Measurements from ENCODE around the gene TRAK1. TPM values are rescaled to one million over a fixed set of nuclear protein-coding genes. Genes with fewer than 3 reads are reported as not detected.

TRAK1 gene
- total RNA-seq, 1 donor from 2014 or later, result 58.4 TPM

DNA sequence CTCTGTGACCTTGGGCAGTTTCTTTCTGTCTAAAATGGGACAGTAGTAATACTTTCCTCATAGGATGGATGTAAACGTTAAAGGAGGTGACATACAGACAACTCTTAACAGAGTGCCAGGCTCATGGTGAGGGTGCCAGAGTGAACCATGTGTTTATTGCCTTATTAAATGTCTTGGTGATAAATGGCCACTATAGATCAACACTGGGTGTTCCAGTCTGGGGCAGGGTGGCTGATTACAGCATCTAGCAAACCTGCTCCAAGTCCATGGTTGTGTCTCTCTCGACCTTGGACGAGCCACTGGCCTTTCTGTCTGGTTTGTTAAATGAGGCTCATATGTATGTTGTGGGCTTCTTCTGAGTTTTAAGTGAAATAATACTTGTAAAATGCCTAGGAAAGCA is 75.1 kb downstream of the TRAK1 start:
- TF ChIP-seq, protein P1, sequence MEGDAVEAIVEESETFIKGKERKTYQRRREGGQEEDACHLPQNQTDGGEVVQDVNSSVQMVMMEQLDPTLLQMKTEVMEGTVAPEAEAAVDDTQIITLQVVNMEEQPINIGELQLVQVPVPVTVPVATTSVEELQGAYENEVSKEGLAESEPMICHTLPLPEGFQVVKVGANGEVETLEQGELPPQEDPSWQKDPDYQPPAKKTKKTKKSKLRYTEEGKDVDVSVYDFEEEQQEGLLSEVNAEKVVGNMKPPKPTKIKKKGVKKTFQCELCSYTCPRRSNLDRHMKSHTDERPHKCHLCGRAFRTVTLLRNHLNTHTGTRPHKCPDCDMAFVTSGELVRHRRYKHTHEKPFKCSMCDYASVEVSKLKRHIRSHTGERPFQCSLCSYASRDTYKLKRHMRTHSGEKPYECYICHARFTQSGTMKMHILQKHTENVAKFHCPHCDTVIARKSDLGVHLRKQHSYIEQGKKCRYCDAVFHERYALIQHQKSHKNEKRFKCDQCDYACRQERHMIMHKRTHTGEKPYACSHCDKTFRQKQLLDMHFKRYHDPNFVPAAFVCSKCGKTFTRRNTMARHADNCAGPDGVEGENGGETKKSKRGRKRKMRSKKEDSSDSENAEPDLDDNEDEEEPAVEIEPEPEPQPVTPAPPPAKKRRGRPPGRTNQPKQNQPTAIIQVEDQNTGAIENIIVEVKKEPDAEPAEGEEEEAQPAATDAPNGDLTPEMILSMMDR (IDR thresholded peaks at IDR 0.05), result no peak
- Mint-ChIP-seq H3K4me3 (no peak overlapping the region), H3K27ac (no peak overlapping the region), H3K4me1 (peaks cover 90% of the 10 kb centered on the region), H3K9me3 (no peaks in the 10 kb centered on the region), H3K27me3 (no peaks in the 10 kb centered on the region), H3K36me3 (ENCODE audit: low read depth) (peaks cover 7% of the 10 kb centered on the region)
- CTCF ChIA-PET, result interaction anchor here (2.0 kb wide), 1 partner anchor 25 kb away, joined by 6 read pairs; no protein-coding TSS in a partner anchor
- DNase-seq (no peak), ATAC-seq (ENCODE audit: low read depth) (no peak)
- intact Hi-C loops (cut with micrococcal nuclease), result no loop called here
- POLR2A ChIA-PET, result no interaction called here

DNA sequence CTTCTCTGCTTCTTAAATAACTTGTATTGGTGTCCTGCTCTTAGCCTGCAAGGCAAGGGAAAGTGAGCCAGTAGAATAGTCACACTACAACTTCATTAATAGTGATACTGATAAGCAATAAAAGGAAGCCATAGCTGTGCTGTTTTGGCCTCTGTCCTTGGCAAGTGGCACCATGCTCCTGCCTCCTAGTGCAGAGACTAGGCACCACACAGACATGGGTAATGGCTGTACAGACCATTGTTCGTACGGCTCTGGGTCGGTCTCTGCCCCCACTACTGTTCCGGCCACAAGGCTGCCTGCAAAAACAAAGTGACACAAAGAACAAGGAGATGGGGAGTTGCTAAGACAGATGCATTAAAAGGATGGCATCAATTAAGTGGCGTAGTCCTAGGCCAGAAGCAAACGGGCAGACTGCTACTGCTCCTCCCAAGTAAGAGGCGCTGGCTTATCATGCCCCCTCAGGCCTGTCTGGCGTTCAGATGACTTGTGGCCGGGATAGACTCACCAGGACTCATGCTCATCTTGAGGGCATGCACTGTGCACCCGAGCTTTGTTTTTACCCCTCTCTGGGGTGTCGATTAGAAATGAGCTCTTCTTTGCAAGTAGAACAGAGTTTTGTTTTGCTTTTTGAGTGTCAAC is 75.6 kb downstream of the TRAK1 start:
- POLR2A ChIA-PET, result no interaction called here
- ATAC-seq (ENCODE audit: low read depth) (no peak), DNase-seq (no peak)
- H3K27me3 Mint-ChIP-seq, result no peaks in the 10 kb centered on the region
- no peaks in the 10 kb centered on the region for H3K9me3 Mint-ChIP-seq
- CTCF ChIA-PET, result interaction anchor here (2.0 kb wide), 1 partner anchor 25 kb away, joined by 6 read pairs; no protein-coding TSS in a partner anchor
- TF ChIP-seq, protein P1 (IDR thresholded peaks at IDR 0.05), result no peak
- H3K4me1 Mint-ChIP-seq, result peaks cover 90% of the 10 kb centered on the region
- H3K36me3 Mint-ChIP-seq (ENCODE audit: low read depth), result peaks cover 7% of the 10 kb centered on the region
- intact Hi-C loops (cut with micrococcal nuclease), result no loop called here
- H3K27ac Mint-ChIP-seq, result peak overlapping the region; percentile 13
- H3K4me3 Mint-ChIP-seq, result no peak overlapping the region

DNA sequence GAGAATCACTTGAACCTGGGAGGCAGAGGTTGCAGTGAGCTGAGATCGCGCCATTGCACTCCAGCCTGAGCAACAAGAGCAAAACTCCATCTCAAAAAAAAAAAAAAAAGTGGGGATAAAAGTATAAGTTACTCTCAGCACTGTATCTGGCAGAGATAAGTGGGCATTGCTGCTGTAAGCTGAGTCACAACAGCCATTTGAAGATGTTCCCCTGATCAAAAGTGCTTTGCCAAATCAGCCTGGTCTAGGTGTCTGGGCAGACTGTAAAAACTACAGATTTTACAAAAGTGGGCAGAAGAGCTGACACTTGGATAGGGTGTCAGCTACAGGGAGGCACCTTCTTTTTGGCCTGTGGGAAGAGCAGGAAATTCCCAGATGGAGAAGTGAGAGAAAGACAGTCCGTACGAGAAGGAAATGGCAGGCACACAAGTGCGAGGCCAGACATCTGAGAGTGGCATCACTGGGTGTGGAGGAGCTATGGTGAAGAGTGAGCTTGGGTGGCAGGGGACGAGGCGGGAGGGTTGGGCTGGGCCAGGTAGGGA is 78.5 kb downstream of the TRAK1 start:
- peaks cover 9% of the 10 kb centered on the region for H3K36me3 Mint-ChIP-seq (ENCODE audit: low read depth)

DNA sequence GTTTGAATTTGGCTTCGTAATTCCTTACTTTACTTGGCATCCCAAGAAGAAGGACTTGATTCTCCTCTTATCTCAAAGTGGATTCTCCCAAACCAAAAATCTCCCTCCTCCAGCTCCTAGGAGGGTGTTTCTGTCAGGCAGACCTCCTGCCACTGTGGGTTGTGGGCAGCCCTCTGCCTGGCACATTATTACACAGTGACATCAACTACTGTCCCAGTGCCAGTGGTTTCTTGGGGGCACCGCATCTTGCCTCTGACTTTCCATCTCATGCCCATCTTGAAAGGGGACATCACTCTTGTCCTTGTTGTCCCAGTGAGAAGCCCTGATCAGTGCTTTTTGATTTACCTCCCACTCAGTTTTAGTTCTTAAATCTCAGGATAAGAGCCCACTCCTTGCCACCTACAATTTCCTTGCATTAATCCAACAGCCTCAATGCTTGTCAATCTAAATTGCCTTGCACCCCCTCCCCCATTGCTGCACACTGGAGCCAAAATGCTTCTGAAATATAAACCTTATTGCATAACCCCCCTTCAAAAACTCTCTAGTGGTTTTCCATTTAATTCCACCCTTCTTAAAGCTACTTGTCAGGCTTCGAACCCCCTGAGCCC is 81.0 kb downstream of the TRAK1 start:
- peak overlapping the region; percentile 70 for H3K27ac Mint-ChIP-seq
- intact Hi-C loops (cut with micrococcal nuclease), result loop anchor here (2.0 kb wide), 1 partner anchor 19 kb away; no protein-coding TSS in a partner anchor
- ATAC-seq (ENCODE audit: low read depth) (no peak), DNase-seq (no peak)
- H3K4me3 Mint-ChIP-seq, result no peak overlapping the region
- ChIA-PET CTCF (interaction anchor here (3.8 kb wide), 1 partner anchor 18 kb away, joined by 26 read pairs; no protein-coding TSS in a partner anchor), POLR2A (no interaction called here)
- TF ChIP-seq, protein P1 (IDR thresholded peaks at IDR 0.05), result no peak
- H3K27me3 Mint-ChIP-seq, result no peaks in the 10 kb centered on the region
- H3K4me1 Mint-ChIP-seq, result peaks cover 85% of the 10 kb centered on the region
- no peaks in the 10 kb centered on the region for H3K9me3 Mint-ChIP-seq
- H3K36me3 Mint-ChIP-seq (ENCODE audit: low read depth), result peaks cover 11% of the 10 kb centered on the region

More for the DNA sequence above, 78.5 kb downstream of the TRAK1 start:
- H3K27me3 Mint-ChIP-seq, result no peaks in the 10 kb centered on the region
- no peaks in the 10 kb centered on the region for H3K9me3 Mint-ChIP-seq
- CTCF ChIA-PET, result interaction anchor here (0.9 to 3.8 kb wide), 3 partner anchors 21 to 51 kb away, joined by 3 to 26 read pairs (median 3); no protein-coding TSS in a partner anchor
- DNase-seq, result no peak
- intact Hi-C loops (cut with micrococcal nuclease), result loop anchor here (1.0 kb wide), 1 partner anchor 12 kb away; no protein-coding TSS in a partner anchor
- H3K27ac Mint-ChIP-seq, result peak overlapping the region; percentile 86
- POLR2A ChIA-PET, result interaction anchor here (0.6 to 1.1 kb wide), 3 partner anchors 43 to 208 kb away, joined by 3 to 5 read pairs (median 3); partner anchors contain the start of gene ULK4
- peak overlapping the region; percentile 13 for H3K4me3 Mint-ChIP-seq
- TF ChIP-seq, protein P1 (IDR thresholded peaks at IDR 0.05), result no peak
- no peak for ATAC-seq (ENCODE audit: low read depth)
- peaks cover 90% of the 10 kb centered on the region for H3K4me1 Mint-ChIP-seq

DNA sequence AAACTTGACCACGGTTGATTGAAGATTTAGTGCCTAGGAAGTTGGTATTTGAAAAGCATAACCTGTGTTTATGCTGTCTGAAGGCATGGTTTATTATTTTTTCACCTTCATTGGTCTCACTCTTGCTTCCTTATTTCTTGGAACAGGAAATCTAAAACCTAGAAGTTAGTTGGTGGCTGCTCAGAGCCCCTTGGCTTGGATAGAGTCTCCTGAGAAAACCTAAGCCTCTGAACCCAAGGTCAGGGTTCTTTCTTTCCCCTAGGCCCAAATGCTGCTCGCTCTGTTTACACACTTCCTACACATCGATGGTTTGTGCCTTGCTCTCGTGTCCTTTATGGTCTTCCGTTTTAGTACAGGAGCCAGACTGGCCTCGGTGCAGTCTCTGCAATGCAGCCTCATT is 82.2 kb downstream of the TRAK1 start:
- ChIA-PET CTCF (no interaction called here), POLR2A (no interaction called here)
- TF ChIP-seq, protein P1 (IDR thresholded peaks at IDR 0.05), result no peak
- intact Hi-C loops (cut with micrococcal nuclease), result loop anchor here (2.0 kb wide), 1 partner anchor 17 kb away; no protein-coding TSS in a partner anchor
- Mint-ChIP-seq H3K4me1 (peaks cover 77% of the 10 kb centered on the region), H3K4me3 (peak overlapping the region; percentile 49), H3K9me3 (no peaks in the 10 kb centered on the region), H3K36me3 (ENCODE audit: low read depth) (peaks cover 22% of the 10 kb centered on the region), H3K27ac (peak overlapping the region; percentile 79), H3K27me3 (no peaks in the 10 kb centered on the region)
- no peak for DNase-seq
- ATAC-seq (ENCODE audit: low read depth), result peak; percentile 36
